ENCODE measurements around the gene SULT1A2.
"Not testable (repeated sequence)": the region's sequence is repeated elsewhere in the genome, so short reads cannot be mapped to it uniquely, and the experiment has no call there.

The SULT1A2 gene

DNA sequence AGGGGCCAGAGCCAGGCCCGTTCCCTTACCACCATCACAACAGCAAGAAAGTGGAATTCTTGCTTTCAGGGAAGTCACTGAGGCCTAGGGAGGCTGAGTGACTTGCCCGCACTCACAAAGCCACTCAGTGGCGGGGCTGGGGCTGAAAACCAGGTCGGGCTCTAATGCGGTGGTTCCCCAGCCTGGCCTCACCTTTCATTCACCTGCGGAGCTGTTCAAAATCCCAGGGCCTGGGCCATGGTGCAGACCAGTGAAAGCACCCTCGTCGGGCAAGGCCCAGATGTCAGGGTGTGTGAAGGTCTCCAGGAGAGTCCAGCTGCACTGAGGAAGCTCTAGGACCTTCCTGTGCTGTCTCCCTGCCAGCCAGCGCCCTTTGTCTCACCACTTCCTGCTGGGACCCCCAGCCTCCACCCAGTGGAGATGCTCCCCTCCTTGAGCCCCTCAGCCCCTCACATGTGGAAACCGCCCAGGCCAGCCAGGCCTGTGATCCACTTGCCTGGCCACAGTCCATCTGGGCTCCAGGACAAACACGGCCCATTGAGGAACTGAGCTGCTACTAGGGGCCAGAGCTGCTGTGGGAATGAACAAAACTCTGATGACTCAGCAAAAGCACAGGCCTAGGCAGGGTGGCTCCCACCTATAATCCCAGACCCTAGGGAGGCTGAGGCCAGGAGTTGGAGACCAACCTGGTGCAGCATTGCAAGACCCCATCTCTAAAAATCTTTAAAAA, 12.2 kb upstream of the SULT1A2 start:
- not testable (repeated sequence) for DNase-seq (ENCODE audit: low read depth, low spot score); H3K27me3 ChIP-seq (ENCODE audit: control insufficient read depth, insufficient read depth, low read length); H3K27ac ChIP-seq (ENCODE audit: low read length); H3K9me3 ChIP-seq (ENCODE audit: control insufficient read depth, insufficient read depth, low read length); H3K4me1 ChIP-seq (ENCODE audit: control insufficient read depth, insufficient read depth, low read length); H3K36me3 ChIP-seq (ENCODE audit: control insufficient read depth, insufficient read depth, low read length); H3K4me3 ChIP-seq (ENCODE audit: low read length)
- no CpG with 5 or more reads among the region's 11 CpGs for WGBS (ENCODE audit: insufficient coverage, insufficient read length)

DNA sequence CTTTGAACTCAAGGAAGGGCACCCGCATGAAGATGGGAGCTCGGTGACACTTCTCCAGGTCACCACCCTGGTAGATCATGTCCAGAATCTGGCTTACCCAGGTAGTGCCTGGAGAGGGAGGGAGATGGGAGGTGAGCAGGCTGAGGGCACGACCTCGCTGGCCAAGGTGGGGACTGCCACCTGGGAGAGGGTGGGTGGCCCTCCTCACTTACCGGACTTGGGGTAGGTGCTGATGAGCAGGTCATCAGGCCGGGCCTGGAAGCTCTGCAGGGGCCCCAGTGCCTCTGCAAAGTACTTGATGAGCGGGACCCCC, 11.6 kb upstream of the SULT1A2 start:
- WGBS (ENCODE audit: insufficient coverage, insufficient read length) = no CpG with 5 or more reads among the region's 7 CpGs
- H3K27me3 ChIP-seq (ENCODE audit: control insufficient read depth, insufficient read depth, low read length); H3K27ac ChIP-seq (ENCODE audit: low read length): not testable (repeated sequence)

GRCh38 chr16:28607681-28608495, 11.0 kb upstream of the SULT1A2 start:
- H3K27me3 ChIP-seq (ENCODE audit: control insufficient read depth, insufficient read depth, low read length); H3K27ac ChIP-seq (ENCODE audit: low read length); H3K4me1 ChIP-seq (ENCODE audit: control insufficient read depth, insufficient read depth, low read length); H3K4me3 ChIP-seq (ENCODE audit: low read length); DNase-seq (ENCODE audit: low read depth, low spot score); H3K36me3 ChIP-seq (ENCODE audit: control insufficient read depth, insufficient read depth, low read length); H3K9me3 ChIP-seq (ENCODE audit: control insufficient read depth, insufficient read depth, low read length): not testable (repeated sequence)
- WGBS (ENCODE audit: insufficient coverage, insufficient read length) = no CpG with 5 or more reads among the region's 10 CpGs

More for the DNA sequence above, 11.6 kb upstream of the SULT1A2 start:
- not testable (repeated sequence) for DNase-seq (ENCODE audit: low read depth, low spot score); H3K4me1 ChIP-seq (ENCODE audit: control insufficient read depth, insufficient read depth, low read length); H3K4me3 ChIP-seq (ENCODE audit: low read length); H3K9me3 ChIP-seq (ENCODE audit: control insufficient read depth, insufficient read depth, low read length); H3K36me3 ChIP-seq (ENCODE audit: control insufficient read depth, insufficient read depth, low read length)

DNA sequence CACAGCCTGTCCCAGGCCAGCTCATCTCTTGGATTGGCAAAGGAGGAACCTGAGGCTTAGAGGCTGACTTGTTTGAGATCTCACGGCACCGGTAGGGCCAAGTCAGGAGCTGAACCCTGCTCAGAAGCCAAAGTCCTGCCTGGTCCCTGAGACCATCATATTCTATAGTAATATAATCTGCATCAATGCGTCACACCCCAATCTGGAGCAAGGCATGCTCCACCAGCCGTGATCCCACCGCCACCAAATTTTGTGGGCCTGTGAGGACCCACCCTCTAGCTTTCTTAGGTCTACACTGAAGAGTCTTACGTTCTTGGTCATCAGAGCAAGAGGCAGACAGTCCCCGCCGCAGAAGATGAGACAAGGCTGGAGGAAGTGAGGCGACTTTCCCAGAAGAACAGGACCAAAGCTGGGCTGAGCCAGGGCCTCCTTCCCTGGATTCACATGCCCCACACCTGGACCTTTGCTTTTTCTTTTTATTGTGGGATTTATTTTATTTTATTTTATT, 10.3 kb upstream of the SULT1A2 start:
- no peak overlapping the region for H3K4me3 ChIP-seq (ENCODE audit: low read length)
- no peaks in the 10 kb centered on the region for H3K27me3 ChIP-seq (ENCODE audit: control insufficient read depth, insufficient read depth, low read length)
- WGBS (ENCODE audit: insufficient coverage, insufficient read length) = no CpG with 5 or more reads among the region's 9 CpGs
- no peak overlapping the region for H3K27ac ChIP-seq (ENCODE audit: low read length)
- H3K4me1 ChIP-seq (ENCODE audit: control insufficient read depth, insufficient read depth, low read length) = 0 out of 2 replicates have a peak, but pooled peaks cover 1% of the 10 kb centered on the region
- H3K9me3 ChIP-seq (ENCODE audit: control insufficient read depth, insufficient read depth, low read length) = no peaks in the 10 kb centered on the region
- H3K36me3 ChIP-seq (ENCODE audit: control insufficient read depth, insufficient read depth, low read length) = no peaks in the 10 kb centered on the region
- DNase-seq (ENCODE audit: low read depth, low spot score) = no peak

DNA sequence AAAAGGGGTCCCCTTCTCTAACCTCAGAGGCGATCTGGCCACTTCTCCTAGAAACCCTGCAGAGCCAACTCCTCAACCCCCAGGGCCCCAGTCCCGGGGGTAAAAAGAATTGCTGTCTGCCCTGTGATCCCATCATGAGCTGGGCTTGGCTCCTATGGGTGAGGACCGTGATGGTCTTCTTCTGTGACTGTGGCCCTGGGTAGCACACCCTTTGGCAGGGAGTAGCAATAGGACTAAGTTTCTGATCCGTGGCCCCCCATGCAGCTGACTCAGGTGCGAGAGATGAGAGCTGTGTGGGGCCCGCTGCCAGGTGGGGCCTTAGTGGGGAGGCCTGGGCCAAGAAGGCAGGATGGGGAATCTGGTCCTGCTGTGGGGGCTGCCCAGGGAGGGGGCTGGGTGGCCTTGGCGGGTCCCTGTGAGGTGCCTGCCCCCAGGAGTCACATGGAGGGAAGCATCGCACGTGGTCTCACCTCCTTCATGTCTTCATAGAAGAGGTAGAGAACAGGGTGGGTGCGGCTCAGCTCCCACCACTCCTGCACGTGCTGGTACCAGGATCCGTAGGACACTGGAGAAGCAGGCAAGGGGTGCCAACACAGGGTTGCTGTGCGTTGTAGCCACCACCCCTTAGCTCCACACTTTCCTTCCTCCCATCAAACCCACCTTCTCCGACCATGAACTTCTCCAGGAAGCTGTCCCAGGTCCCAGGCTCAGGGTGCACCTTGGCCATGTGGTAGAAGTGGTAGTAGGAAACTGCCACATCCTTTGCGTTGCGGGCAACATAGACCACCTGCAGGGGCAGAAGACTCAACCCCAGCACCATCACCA, 9.7 kb upstream of the SULT1A2 start:
- no peak for DNase-seq (ENCODE audit: low read depth, low spot score)
- Histone ChIP-seq H3K27ac (ENCODE audit: low read length) (no peak overlapping the region), H3K36me3 (ENCODE audit: control insufficient read depth, insufficient read depth, low read length) (no peaks in the 10 kb centered on the region), H3K4me1 (ENCODE audit: control insufficient read depth, insufficient read depth, low read length) (0 out of 2 replicates have a peak, but pooled peaks cover 1% of the 10 kb centered on the region), H3K9me3 (ENCODE audit: control insufficient read depth, insufficient read depth, low read length) (no peaks in the 10 kb centered on the region), H3K27me3 (ENCODE audit: control insufficient read depth, insufficient read depth, low read length) (no peaks in the 10 kb centered on the region), H3K4me3 (ENCODE audit: low read length) (no peak overlapping the region)
- no CpG with 5 or more reads among the region's 16 CpGs for WGBS (ENCODE audit: insufficient coverage, insufficient read length)

DNA sequence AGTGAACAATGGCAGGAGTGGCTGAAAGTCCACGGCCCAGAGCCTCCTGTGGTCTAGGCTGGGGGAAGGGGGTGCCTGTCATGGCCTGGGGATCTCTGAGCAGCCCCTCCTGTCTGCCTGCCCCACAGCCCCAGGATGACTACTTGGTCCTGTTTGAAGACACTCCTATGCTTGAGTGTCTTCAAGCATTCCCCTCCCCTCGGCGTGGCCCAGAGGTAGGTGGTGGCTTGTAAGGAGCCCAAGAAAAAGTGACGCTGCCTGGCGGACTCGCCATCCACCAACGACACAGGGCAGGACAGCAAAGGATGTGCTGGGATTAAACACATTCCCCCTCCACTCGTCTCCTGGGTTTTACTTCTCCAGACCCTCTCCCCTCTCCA, 7.3 kb upstream of the SULT1A2 start:
- Histone ChIP-seq H3K9me3 (ENCODE audit: control insufficient read depth, insufficient read depth, low read length) (no peaks in the 10 kb centered on the region), H3K4me1 (ENCODE audit: control insufficient read depth, insufficient read depth, low read length) (0 out of 2 replicates have a peak, but pooled peaks cover 1% of the 10 kb centered on the region), H3K4me3 (ENCODE audit: low read length) (no peak overlapping the region), H3K27ac (ENCODE audit: low read length) (no peak overlapping the region), H3K36me3 (ENCODE audit: control insufficient read depth, insufficient read depth, low read length) (no peaks in the 10 kb centered on the region), H3K27me3 (ENCODE audit: control insufficient read depth, insufficient read depth, low read length) (no peaks in the 10 kb centered on the region)
- no peak for DNase-seq (ENCODE audit: low read depth, low spot score)
- no CpG with 5 or more reads among the region's 8 CpGs for WGBS (ENCODE audit: insufficient coverage, insufficient read length)

- Histone ChIP-seq H3K4me1 (ENCODE audit: control insufficient read depth, insufficient read depth, low read length) (no peaks in the 10 kb centered on the region), H3K9me3 (ENCODE audit: control insufficient read depth, insufficient read depth, low read length) (no peaks in the 10 kb centered on the region), H3K27me3 (ENCODE audit: control insufficient read depth, insufficient read depth, low read length) (no peaks in the 10 kb centered on the region), H3K4me3 (ENCODE audit: low read length) (no peak overlapping the region), H3K27ac (ENCODE audit: low read length) (no peak overlapping the region), H3K36me3 (ENCODE audit: control insufficient read depth, insufficient read depth, low read length) (no peaks in the 10 kb centered on the region)
- DNase-seq (ENCODE audit: low read depth, low spot score) = no peak
- no CpG with 5 or more reads among the region's 11 CpGs for WGBS (ENCODE audit: insufficient coverage, insufficient read length)
These were observed 6.7 kb upstream of the SULT1A2 start for GRCh38 chr16:28603381-28604185.

- no CpG with 5 or more reads among the region's 6 CpGs for WGBS (ENCODE audit: insufficient coverage, insufficient read length)
- Histone ChIP-seq H3K9me3 (ENCODE audit: control insufficient read depth, insufficient read depth, low read length) (no peaks in the 10 kb centered on the region), H3K27me3 (ENCODE audit: control insufficient read depth, insufficient read depth, low read length) (no peaks in the 10 kb centered on the region), H3K36me3 (ENCODE audit: control insufficient read depth, insufficient read depth, low read length) (no peaks in the 10 kb centered on the region), H3K4me3 (ENCODE audit: low read length) (no peak overlapping the region), H3K27ac (ENCODE audit: low read length) (no peak overlapping the region), H3K4me1 (ENCODE audit: control insufficient read depth, insufficient read depth, low read length) (peaks cover 2% of the 10 kb centered on the region; the same call in 1 of the 2 replicates)
- no peak for DNase-seq (ENCODE audit: low read depth, low spot score)
These were observed 5.7 kb upstream of the SULT1A2 start for GRCh38 chr16:28602529-28602928.

DNA sequence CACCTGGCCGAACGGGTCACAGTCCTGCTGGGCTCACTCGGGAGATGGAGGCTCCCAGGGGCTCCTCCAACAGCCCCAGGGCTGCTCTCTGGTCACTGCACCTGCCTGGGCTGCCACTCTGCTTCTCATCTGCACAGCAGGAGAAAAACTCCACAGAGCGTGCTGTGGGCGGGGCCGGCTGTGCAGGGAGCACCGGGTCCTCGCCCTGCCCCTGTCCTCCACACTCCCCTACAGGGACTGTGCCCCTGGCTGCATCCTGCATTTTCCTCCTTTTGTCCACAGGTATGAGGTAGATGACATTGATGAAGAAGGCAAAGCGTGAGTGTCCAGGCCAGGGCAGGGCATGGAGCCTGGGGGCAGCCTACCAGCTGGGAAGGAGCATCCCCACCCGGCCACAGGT, 5.2 kb upstream of the SULT1A2 start:
- not testable (repeated sequence) for H3K4me3 ChIP-seq (ENCODE audit: low read length); H3K27me3 ChIP-seq (ENCODE audit: control insufficient read depth, insufficient read depth, low read length); H3K36me3 ChIP-seq (ENCODE audit: control insufficient read depth, insufficient read depth, low read length); H3K4me1 ChIP-seq (ENCODE audit: control insufficient read depth, insufficient read depth, low read length); H3K9me3 ChIP-seq (ENCODE audit: control insufficient read depth, insufficient read depth, low read length); DNase-seq (ENCODE audit: low read depth, low spot score); H3K27ac ChIP-seq (ENCODE audit: low read length)
- WGBS (ENCODE audit: insufficient coverage, insufficient read length) = no CpG with 5 or more reads among the region's 10 CpGs

DNA sequence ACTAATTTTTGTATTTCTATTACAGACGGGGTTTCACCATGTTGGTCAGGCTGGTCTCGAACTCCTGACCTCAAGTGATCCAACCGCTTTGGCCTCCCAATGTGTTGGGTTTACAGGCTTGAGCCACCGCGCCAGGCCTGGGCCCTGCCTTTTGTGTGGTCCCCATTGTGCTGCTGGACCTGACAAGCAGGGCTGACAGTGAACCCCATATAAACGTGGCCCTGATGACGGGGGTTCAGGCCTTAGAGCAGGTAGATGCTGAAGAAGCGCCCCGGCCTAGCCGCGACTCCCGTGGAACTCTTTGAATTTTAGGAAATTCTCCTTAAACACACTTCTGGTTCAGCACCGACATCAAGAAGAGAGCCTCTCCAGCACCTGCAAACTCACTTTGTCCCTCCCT, 4.7 kb upstream of the SULT1A2 start:
- H3K4me1 ChIP-seq (ENCODE audit: control insufficient read depth, insufficient read depth, low read length); H3K4me3 ChIP-seq (ENCODE audit: low read length); H3K27me3 ChIP-seq (ENCODE audit: control insufficient read depth, insufficient read depth, low read length); H3K36me3 ChIP-seq (ENCODE audit: control insufficient read depth, insufficient read depth, low read length); H3K9me3 ChIP-seq (ENCODE audit: control insufficient read depth, insufficient read depth, low read length); H3K27ac ChIP-seq (ENCODE audit: low read length); DNase-seq (ENCODE audit: low read depth, low spot score): not testable (repeated sequence)
- WGBS (ENCODE audit: insufficient coverage, insufficient read length) = no CpG with 5 or more reads among the region's 13 CpGs
